ES-I3 (cell line): ENCODE measurements around the gene TMX3.

Source experiments
- H3K36me3 ChIP-seq: 2 replicates; pipeline ENCODE4 v1.6.1; 2013; ENCODE audit warnings: mild to moderate bottlenecking, low read length, control low read depth, moderate library complexity; ENCODE audit not compliant: insufficient read depth
- H3K4me1 ChIP-seq: 2 replicates; pipeline ENCODE4 v1.6.1; 2013; ENCODE audit warnings: mild to moderate bottlenecking, control low read depth, low read length; ENCODE audit not compliant: insufficient read depth
- H3K9ac ChIP-seq: 2 replicates; pipeline ENCODE4 v1.6.1; 2013; ENCODE audit warnings: low read depth, mild to moderate bottlenecking, low read length, moderate library complexity
- H3K9me3 ChIP-seq: 2 replicates; pipeline ENCODE4 v1.6.1; 2013; ENCODE audit warnings: mild to moderate bottlenecking, low read length, moderate library complexity; ENCODE audit not compliant: control insufficient read depth, insufficient read depth

Gene TMX3

DNA sequence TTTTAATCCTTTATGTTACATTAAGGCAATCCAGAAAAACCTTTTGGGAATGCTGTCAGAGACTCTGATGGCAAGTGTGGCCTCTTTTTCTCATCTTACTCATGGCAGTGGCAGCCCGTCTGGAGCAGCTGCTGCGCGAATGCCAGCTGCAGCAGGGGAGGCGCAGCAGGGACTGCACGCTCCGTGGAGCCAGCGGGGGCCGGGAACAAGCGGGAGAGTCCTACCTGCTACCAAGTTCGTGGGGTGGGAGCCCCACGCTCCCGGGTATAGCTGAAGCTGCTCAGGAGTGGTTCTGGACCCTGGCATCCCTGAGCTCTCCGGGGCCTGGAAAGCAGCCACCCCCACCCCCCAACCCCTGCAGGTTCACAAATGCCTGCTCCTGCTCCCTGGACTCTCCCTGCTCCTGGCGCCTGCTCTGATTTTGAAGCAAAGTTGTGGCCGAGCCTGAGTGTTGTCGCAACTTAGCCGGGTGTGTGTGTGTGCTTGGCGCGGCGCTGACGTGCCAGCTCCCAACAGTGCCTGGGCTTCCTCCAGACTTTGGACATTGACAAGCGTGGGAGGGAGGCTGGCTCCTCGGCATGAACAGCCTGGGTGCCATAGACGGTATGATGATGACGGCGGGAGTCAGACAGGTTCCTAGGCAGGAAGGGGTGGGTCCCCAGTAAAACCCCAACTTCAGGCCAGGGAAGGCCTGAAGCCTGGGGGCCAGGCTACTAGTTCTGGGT is 21.7 kb downstream of the TMX3 start:
- Histone ChIP-seq H3K4me1 (no peaks in the 10 kb centered on the region), H3K36me3 (peaks cover 13% of the 10 kb centered on the region), H3K9ac (no peak overlapping the region), H3K9me3 (no peaks in the 10 kb centered on the region)

DNA sequence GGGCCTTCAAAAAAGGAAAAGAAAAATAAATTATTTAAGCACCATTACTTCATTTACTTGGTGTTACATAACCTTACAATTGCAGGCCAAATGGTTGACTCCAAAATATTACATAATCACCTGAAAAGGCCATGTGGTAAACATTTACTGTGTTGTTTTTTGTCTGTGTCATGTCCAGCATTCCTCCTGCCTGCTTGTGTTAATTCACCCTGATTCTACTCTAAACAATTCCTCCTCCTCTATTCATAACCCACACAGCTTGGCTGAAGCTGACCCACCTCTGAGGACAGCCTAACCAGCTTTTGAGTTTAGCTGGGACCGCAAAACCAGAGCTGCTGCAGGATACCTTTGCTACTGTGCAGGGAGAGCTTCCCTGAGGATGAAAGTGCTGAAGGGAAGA is 35.4 kb downstream of the TMX3 start:
- Histone ChIP-seq H3K4me1 (no peaks in the 10 kb centered on the region), H3K9ac (no peak overlapping the region), H3K36me3 (peaks cover 8% of the 10 kb centered on the region; the same call in 1 of the 2 replicates), H3K9me3 (no peaks in the 10 kb centered on the region)

DNA sequence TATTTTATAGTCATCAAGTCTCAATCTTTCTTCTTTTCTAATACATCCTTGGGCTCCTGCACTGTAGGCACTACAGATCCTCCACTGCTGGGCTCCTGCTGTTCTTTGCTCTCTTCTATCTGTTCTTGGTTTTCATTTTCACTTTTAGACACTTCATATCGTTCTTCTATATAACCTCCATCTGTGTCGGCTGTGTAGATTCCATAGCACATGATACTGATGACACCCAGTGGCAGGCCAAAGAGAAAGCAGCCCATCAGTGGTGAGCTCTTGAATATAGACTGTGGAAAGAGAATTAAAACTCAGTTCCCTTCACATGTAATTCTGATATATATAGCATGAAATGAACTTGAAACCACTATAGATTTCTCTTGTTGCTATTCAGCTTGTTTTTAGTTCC is 38.0 kb downstream of the TMX3 start:
- no peak overlapping the region for H3K9ac ChIP-seq
- H3K36me3 ChIP-seq = peaks cover 8% of the 10 kb centered on the region; the same call in 1 of the 2 replicates
- H3K9me3 ChIP-seq = no peaks in the 10 kb centered on the region
- H3K4me1 ChIP-seq = no peaks in the 10 kb centered on the region

DNA sequence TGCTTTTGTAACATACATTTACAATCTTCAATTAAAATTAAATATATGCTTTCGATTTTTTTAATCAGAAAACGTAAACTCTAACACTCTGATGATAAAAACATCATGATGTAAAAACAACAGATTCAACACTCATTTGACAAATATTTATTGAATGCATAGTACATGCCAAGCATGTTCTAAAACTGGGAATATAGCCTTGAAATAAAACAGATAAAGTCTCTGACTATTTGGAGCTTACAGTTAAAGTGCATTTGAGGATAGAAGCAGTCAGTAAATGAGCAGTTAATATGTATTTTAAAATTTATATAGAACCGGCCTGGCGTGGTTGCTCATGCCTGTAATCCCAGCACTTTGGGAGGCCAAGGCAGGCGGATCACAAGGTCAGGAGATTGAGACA is 47.8 kb downstream of the TMX3 start:
- Histone ChIP-seq H3K4me1 (no peaks in the 10 kb centered on the region), H3K36me3 (no peaks in the 10 kb centered on the region), H3K9me3 (no peaks in the 10 kb centered on the region), H3K9ac (no peak overlapping the region)

DNA sequence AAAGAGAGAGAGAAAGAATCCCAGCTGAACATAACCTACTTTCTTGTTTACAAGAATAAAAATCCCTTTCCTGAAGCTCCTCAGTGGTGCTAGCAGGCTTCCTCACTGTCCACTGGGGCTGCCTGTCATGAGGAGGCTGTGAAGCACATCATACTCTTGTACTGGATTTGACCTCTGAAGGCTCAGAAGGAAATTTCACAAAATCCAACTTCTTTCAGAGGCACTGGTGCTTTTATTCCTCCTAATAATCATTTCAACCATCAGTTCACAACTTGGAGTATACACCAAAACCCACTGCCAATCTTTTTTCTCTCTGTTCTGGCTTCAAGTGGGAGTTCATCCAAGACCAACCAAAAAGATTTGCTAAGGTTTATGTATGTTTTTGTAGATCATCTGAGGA is 48.5 kb downstream of the TMX3 start:
- Histone ChIP-seq H3K9me3 (no peaks in the 10 kb centered on the region), H3K4me1 (no peaks in the 10 kb centered on the region), H3K9ac (no peak overlapping the region), H3K36me3 (no peaks in the 10 kb centered on the region)

DNA sequence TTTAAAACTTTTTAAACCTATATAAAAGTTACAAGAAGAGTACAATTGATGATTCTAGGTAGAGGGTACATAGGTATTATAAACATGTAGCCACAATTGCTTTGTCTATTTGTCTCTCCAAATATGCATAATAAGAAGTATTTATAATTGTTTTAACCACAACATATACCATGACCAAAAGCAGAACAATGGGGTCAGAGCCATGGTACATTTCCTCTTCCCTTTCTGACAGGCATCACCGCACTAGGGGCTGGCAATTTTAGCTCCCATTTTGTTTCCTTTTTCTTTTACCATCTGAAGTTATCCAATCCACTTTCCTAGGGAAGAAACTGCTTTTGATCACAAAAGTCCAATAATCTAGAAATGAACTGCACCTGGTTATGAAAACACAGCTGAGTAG is 49.3 kb downstream of the TMX3 start:
- Histone ChIP-seq H3K9me3 (no peaks in the 10 kb centered on the region), H3K9ac (no peak overlapping the region), H3K4me1 (no peaks in the 10 kb centered on the region), H3K36me3 (no peaks in the 10 kb centered on the region)

DNA sequence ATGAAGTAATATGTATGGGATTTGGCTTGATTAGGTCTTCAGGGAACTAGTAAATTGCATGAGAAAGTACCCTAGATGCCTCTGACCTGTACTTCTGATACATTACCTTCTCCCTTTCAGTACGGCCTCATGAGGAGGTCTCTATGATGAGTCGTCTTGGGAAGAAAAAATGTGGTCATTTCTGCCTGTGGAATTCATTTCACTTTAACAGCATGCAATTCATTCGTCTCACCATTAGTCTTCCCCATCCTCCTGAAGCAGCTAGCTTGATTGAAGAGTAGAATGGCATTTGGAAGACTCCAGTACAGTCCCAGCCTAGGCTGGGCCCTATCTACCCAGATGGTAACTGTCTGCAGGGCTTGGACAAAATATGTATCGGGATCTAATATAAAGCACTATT is 52.2 kb downstream of the TMX3 start:
- Histone ChIP-seq H3K9me3 (no peaks in the 10 kb centered on the region), H3K36me3 (no peaks in the 10 kb centered on the region), H3K9ac (no peak overlapping the region), H3K4me1 (no peaks in the 10 kb centered on the region)

DNA sequence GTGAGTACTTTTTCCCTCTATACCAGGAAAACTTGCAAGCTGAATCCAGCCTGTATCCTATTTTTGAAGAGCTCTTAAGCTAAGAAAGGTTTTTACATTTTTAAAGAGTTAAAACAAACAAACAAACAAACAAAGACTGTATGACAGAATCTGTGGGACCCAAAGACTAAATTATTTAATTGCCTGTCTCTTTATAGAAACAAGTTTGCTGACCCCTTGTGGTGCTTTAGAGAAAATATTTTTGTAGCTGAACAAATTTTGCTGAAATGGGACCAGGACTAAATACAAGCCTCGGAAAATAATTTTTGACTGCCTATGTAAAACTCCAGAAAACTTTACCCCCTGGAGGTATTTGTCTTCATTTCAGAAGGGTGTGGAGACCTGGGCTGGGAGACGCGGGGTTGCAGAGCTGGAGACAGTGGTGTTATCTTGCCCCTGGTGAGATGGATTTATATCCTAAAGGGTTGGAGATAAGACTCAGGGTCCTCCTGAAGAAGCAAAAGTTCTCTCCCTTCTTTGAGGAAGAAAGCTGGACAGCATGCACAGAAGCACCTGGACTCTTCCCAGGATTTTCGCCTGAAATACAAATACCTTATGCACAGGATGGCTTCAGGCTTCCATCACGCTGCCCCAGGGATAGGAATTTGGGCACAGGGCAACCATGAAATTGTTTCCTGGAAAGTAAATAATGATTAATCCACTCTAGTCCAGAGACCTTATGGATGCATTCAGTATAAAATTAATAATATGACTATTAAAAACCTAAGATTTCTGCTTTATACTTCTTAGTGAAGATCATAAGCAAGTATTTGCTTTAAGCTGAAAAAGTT is 54.3 kb downstream of the TMX3 start:
- H3K36me3 ChIP-seq = no peaks in the 10 kb centered on the region
- H3K9me3 ChIP-seq = no peaks in the 10 kb centered on the region
- no peak overlapping the region for H3K9ac ChIP-seq
- no peaks in the 10 kb centered on the region for H3K4me1 ChIP-seq

DNA sequence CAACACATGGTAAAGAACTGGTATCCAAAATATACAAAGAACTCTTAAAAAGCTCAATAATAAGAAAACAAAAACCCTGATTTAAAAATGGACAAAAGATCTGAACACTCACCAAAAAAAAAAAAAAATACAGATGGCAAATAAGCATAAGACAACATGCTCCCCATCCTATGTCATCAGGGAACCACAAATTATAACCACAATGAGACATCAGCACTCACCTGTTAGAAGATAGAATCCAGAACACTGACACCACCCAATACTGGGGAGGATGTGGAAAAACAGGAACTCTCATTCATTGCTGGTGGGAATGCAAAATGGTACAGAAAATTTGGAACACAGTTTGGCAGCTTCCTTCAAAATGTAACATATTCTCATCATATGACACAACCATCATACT is 66.7 kb downstream of the TMX3 start:
- Histone ChIP-seq H3K9me3 (no peaks in the 10 kb centered on the region), H3K36me3 (no peaks in the 10 kb centered on the region), H3K9ac (no peak overlapping the region), H3K4me1 (no peaks in the 10 kb centered on the region; the same call in 1 of the 2 replicates)

DNA sequence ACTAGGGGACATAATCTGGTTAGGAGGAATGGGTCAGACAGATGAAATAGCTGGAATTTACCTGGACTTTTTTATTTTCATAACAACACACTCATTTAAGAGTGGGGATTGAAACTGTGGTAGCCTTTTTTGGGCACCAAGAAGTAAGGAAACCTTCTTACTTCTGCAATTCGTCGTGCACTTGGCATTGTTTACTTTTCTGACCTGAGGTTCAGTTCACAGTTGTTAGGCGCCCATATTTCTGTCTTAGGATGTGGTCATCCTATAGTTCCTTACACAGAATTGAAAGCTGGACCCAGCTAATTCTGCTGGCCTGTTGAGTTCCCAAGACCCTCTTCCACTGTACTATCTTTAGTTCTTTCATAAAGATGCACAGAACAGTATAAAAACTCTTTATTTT is 72.9 kb downstream of the TMX3 start:
- H3K36me3 ChIP-seq = no peaks in the 10 kb centered on the region
- H3K9ac ChIP-seq = no peak overlapping the region
- peaks cover 4% of the 10 kb centered on the region; the same call in 1 of the 2 replicates for H3K9me3 ChIP-seq
- no peaks in the 10 kb centered on the region for H3K4me1 ChIP-seq

DNA sequence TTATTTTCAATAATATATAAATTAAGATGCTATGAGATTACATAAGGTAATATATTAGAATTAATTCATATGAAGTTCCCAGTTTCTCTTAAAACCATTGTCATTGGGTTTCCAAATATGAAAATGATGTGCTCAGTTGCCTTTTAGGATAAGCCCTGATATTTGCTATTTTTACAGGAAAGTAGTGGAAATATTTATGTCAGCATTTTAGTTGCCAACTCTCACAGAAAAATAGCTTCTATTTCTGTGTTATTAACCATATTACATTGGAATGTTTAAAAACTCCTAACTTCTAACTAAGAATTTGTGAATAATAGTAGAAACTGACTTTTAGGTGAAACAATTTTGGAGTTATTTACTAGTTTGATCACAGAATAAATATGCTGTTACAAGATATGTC is 74.0 kb downstream of the TMX3 start:
- Histone ChIP-seq H3K9me3 (peaks cover 4% of the 10 kb centered on the region; the same call in 1 of the 2 replicates), H3K9ac (no peak overlapping the region), H3K36me3 (no peaks in the 10 kb centered on the region), H3K4me1 (no peaks in the 10 kb centered on the region)

DNA sequence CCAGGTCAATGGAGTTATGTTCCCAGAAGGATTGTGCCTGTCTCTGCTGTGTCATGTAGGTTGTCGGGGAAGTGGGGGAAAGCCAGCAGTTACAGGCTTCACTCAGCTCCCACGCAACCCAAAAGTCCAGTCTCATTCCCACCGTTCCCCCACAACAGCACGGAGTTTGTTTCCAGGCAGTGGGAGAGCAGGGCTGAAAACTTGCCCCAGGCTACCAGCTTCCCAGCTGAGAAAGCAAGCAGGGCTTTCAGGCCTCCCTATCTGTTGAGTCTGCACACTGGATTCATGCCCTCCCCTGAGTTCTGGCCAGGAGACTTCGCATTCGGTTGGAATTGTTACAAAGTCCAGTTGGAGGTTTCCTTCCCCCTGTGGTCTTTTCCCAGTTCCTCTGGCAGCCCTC is 76.3 kb downstream of the TMX3 start:
- Histone ChIP-seq H3K4me1 (no peaks in the 10 kb centered on the region), H3K9ac (no peak overlapping the region), H3K9me3 (peaks cover 4% of the 10 kb centered on the region; the same call in 1 of the 2 replicates), H3K36me3 (no peaks in the 10 kb centered on the region)

DNA sequence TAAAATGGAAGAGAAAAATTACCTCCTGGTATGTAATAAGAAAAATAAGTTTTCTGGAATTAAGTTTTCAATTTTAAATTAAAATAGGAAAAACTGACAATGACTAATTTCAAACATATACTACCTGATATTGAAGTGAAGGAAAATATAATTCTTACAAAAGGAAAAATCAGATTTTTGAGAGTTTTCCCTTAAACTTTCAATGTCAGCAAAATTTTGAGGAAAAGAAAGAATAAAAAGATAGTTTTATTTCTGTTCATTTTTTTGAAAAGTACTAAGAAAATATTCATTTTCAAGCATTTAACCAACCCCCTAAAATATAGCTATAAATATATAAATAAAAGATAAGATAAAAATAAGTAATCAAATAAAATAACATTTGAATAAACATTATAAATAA is 87.1 kb downstream of the TMX3 start:
- Histone ChIP-seq H3K9ac (no peak overlapping the region), H3K36me3 (no peaks in the 10 kb centered on the region), H3K9me3 (no peaks in the 10 kb centered on the region), H3K4me1 (no peaks in the 10 kb centered on the region)
